Mesodermal cell (in vitro differentiated cells): ENCODE results near the gene NR3C2.

Source experiments
- H3K27ac ChIP-seq: 2 replicates; pipeline ENCODE4 v1.7.0; 2013; ENCODE audit warnings: mild to moderate bottlenecking, low read depth, low read length, moderate library complexity; ENCODE audit not compliant: severe bottlenecking
- H3K36me3 ChIP-seq: 2 replicates; pipeline ENCODE4 v1.7.1; 2013; ENCODE audit warnings: mild to moderate bottlenecking, low read length, moderate library complexity; ENCODE audit not compliant: control insufficient read depth, insufficient read depth
- H3K4me1 ChIP-seq: one replicate; pipeline ENCODE4 v1.7.1; 2013; ENCODE audit warnings: mild to moderate bottlenecking, low read length; ENCODE audit not compliant: insufficient read depth, control insufficient read depth, poor library complexity, severe bottlenecking
- H3K4me3 ChIP-seq: 2 replicates; pipeline ENCODE4 v1.7.0; 2013; ENCODE audit warnings: low read length, control low read depth, mild to moderate bottlenecking; ENCODE audit not compliant: insufficient read depth, poor library complexity, severe bottlenecking; ENCODE audit errors: extremely low read depth
- H3K9me3 ChIP-seq: 2 replicates; pipeline ENCODE4 v1.7.1; 2013; ENCODE audit warnings: mild to moderate bottlenecking, low read length, moderate library complexity; ENCODE audit not compliant: control insufficient read depth
- WGBS, 2 experiments: methylation state at CpG; one replicate each; pipeline ENCODE4 v1.1.5; 2013; ENCODE audit warnings: missing lambda C conversion rate in 2 of 2; ENCODE audit not compliant: insufficient coverage in 2 of 2; 5-methylcytosine and 5-hydroxymethylcytosine counted together

Gene NR3C2

GRCh38 chr4:148069895-148070178 lies 372.4 kb downstream of the NR3C2 start:
- 100% methylated on average over 1 of the region's 3 CpGs for WGBS, 2 experiments
- Histone ChIP-seq H3K27ac (no peak overlapping the region), H3K4me1 (peaks cover 1% of the 10 kb centered on the region), H3K4me3 (no peak overlapping the region), H3K9me3 (peaks cover 11% of the 10 kb centered on the region), H3K36me3 (peaks cover 36% of the 10 kb centered on the region)

- Histone ChIP-seq H3K27ac (no peak overlapping the region), H3K4me1 (peaks cover 6% of the 10 kb centered on the region), H3K4me3 (no peak overlapping the region), H3K9me3 (peaks cover 8% of the 10 kb centered on the region), H3K36me3 (peaks cover 34% of the 10 kb centered on the region)
- whole genome bisulfite sequencing, 2 experiments, result 89 to 94% methylated on average over 3 to 5 of the region's 11 CpGs
Measured at GRCh38 chr4:148069086-148069894, 372.9 kb downstream of the NR3C2 start.

- H3K9me3 ChIP-seq, result no peaks in the 10 kb centered on the region
- H3K36me3 ChIP-seq, result peaks cover 24% of the 10 kb centered on the region
- peaks cover 6% of the 10 kb centered on the region for H3K4me1 ChIP-seq
- H3K4me3 ChIP-seq, result no peak overlapping the region
- H3K27ac ChIP-seq, result no peak overlapping the region
- WGBS, 2 experiments, result 90% methylated on average over 8 to 10 of the region's 13 CpGs
Measured at GRCh38 chr4:148068065-148068911, 373.9 kb downstream of the NR3C2 start.

GRCh38 chr4:148067301-148067916 lies 374.8 kb downstream of the NR3C2 start:
- Histone ChIP-seq H3K4me1 (peaks cover 6% of the 10 kb centered on the region), H3K27ac (no peak overlapping the region), H3K9me3 (no peaks in the 10 kb centered on the region), H3K36me3 (peaks cover 15% of the 10 kb centered on the region), H3K4me3 (no peak overlapping the region)
- WGBS, 2 experiments, result 90 to 92% methylated on average over 6 of the region's 6 CpGs

- no peak overlapping the region for H3K27ac ChIP-seq
- peaks cover 11% of the 10 kb centered on the region for H3K36me3 ChIP-seq
- peaks cover 6% of the 10 kb centered on the region for H3K4me1 ChIP-seq
- 63 to 84% methylated on average over 2 of the region's 5 CpGs for WGBS, 2 experiments
- H3K4me3 ChIP-seq, result no peak overlapping the region
- no peaks in the 10 kb centered on the region for H3K9me3 ChIP-seq
Measured at GRCh38 chr4:148065075-148065474, 377.1 kb downstream of the NR3C2 start.

GRCh38 chr4:148064451-148064850 lies 377.8 kb downstream of the NR3C2 start:
- H3K4me1 ChIP-seq, result peaks cover 6% of the 10 kb centered on the region
- peaks cover 11% of the 10 kb centered on the region for H3K36me3 ChIP-seq
- no peak overlapping the region for H3K4me3 ChIP-seq
- WGBS, 2 experiments, result 95 to 97% methylated on average over 6 to 9 of the region's 9 CpGs
- H3K27ac ChIP-seq, result no peak overlapping the region
- H3K9me3 ChIP-seq, result no peaks in the 10 kb centered on the region

- no peaks in the 10 kb centered on the region for H3K9me3 ChIP-seq
- WGBS, 2 experiments, result 91 to 95% methylated on average over 8 to 9 of the region's 10 CpGs
- H3K27ac ChIP-seq, result no peak overlapping the region
- peaks cover 11% of the 10 kb centered on the region for H3K36me3 ChIP-seq
- peaks cover 14% of the 10 kb centered on the region for H3K4me1 ChIP-seq
- no peak overlapping the region for H3K4me3 ChIP-seq
Measured at GRCh38 chr4:148062301-148062950, 379.8 kb downstream of the NR3C2 start.

GRCh38 chr4:148061795-148062194 lies 380.4 kb downstream of the NR3C2 start:
- Histone ChIP-seq H3K36me3 (peaks cover 11% of the 10 kb centered on the region), H3K4me1 (peaks cover 14% of the 10 kb centered on the region), H3K4me3 (no peak overlapping the region), H3K9me3 (no peaks in the 10 kb centered on the region), H3K27ac (no peak overlapping the region)
- 76 to 77% methylated on average over 7 to 8 of the region's 8 CpGs for WGBS, 2 experiments

- no CpG with 5 or more reads among the region's 4 CpGs for WGBS, 2 experiments
- H3K36me3 ChIP-seq, result peaks cover 7% of the 10 kb centered on the region
- no peak overlapping the region for H3K27ac ChIP-seq
Measured at GRCh38 chr4:148061141-148061481, 381.1 kb downstream of the NR3C2 start.

GRCh38 chr4:148060264-148061140 lies 381.7 kb downstream of the NR3C2 start:
- Histone ChIP-seq H3K4me1 (peaks cover 14% of the 10 kb centered on the region), H3K36me3 (peaks cover 3% of the 10 kb centered on the region), H3K9me3 (no peaks in the 10 kb centered on the region), H3K4me3 (no peak overlapping the region), H3K27ac (no peak overlapping the region)
- WGBS, 2 experiments, result 92 to 93% methylated on average over 6 to 7 of the region's 13 CpGs

More at GRCh38 chr4:148061141-148061481, 381.1 kb downstream of the NR3C2 start:
- Histone ChIP-seq H3K9me3 (no peaks in the 10 kb centered on the region), H3K4me1 (peaks cover 14% of the 10 kb centered on the region), H3K4me3 (no peak overlapping the region)
